Fibroblast of lung (primary cell): ENCODE data around the gene KRTAP21-2.

Experiments used
- CTCF ChIP-seq, 2 donors: IDR thresholded peaks in 1 of 2; conservative IDR thresholded peaks in 1 of 2; 1 replicate in 1 of 2; 2 replicates in 1 of 2; pipeline ENCODE4 v1.5.1; 2011 to 2012; ENCODE audit warnings: low read length in 2 of 2, control low read depth in 1 of 2, inconsistent platforms in 1 of 2, low read depth in 1 of 2, mild to moderate bottlenecking in 1 of 2
- EZH2 ChIP-seq: IDR thresholded peaks from 2 replicates; pipeline ENCODE4 v1.5.1; 2012; ENCODE audit warnings: low read length, control low read depth, mild to moderate bottlenecking; ENCODE audit errors: missing control alignments

GRCh38 chr21:30714946-30715345 lies 32.1 kb downstream of the KRTAP21-2 start:
- no peak for TF ChIP-seq CTCF (conservative IDR thresholded peaks at IDR 0.05 in 1 of 2, IDR thresholded peaks at IDR 0.05 in 1 of 2; ENCODE audit: low read depth in 1 of 2, low read length in 2 of 2)
- TF ChIP-seq EZH2, result no peak
